Neural cell (in vitro differentiated cells): ENCODE results near the gene PSD2. TPM values are rescaled to one million over a fixed set of nuclear protein-coding genes. Genes with fewer than 3 reads are reported as not detected.

Experiments used
- H2AFZ ChIP-seq: fragments of 200-600, 300-800 bp; sonication (generic), shearing (Covaris generic); 2 replicates; pipeline ENCODE4 v1.6.0; 2014; ENCODE audit warnings: low read depth, mild to moderate bottlenecking, antibody characterized with exemption, low read length, moderate library complexity
- H3F3A ChIP-seq: fragments of 200-600 bp; shearing (Covaris generic); 2 replicates; pipeline ENCODE4 v1.6.1; 2016; ENCODE audit warnings: mild to moderate bottlenecking, moderate library complexity, mixed read lengths, antibody characterized with exemption, low read length; ENCODE audit not compliant: insufficient read depth, poor library complexity, severe bottlenecking
- H3K27ac ChIP-seq: fragments of 200-600, 300-800 bp; sonication (generic), shearing (Covaris generic); 2 replicates; pipeline ENCODE4 v1.5.1; 2014; ENCODE audit warnings: mild to moderate bottlenecking, low read length, moderate library complexity
- H3K27me3 ChIP-seq: fragments of 300-800, 200-600 bp; sonication (generic), shearing (Covaris generic); 2 replicates; pipeline ENCODE4 v1.6.0; 2014; ENCODE audit warnings: mild to moderate bottlenecking, low read depth, low read length, moderate library complexity; ENCODE audit not compliant: insufficient read depth
- H3K36me3 ChIP-seq: fragments of 300-800, 200-600 bp; sonication (generic), shearing (Covaris generic); 2 replicates; pipeline ENCODE4 v1.5.1; 2014; ENCODE audit warnings: mild to moderate bottlenecking, antibody characterized with exemption, low read length, moderate library complexity; ENCODE audit not compliant: insufficient read depth
- H3K4me2 ChIP-seq: fragments of 300-800, 200-600 bp; sonication (generic), shearing (Covaris generic); 2 replicates; pipeline ENCODE4 v1.6.0; 2014; ENCODE audit warnings: mild to moderate bottlenecking, low read length
- H3K4me3 ChIP-seq: fragments of 300-800, 200-600 bp; sonication (generic), shearing (Covaris generic); 2 replicates; pipeline ENCODE4 v1.5.1; 2014; ENCODE audit warnings: mild to moderate bottlenecking, low read length, moderate library complexity
- H3K79me2 ChIP-seq: fragments of 200-600 bp; shearing (Covaris generic); replicated peaks from 2 replicates; pipeline ENCODE4 v1.6.0; 2014; ENCODE audit warnings: mild to moderate bottlenecking, low read length, moderate library complexity; ENCODE audit not compliant: insufficient read depth
- H3K9ac ChIP-seq: fragments of 300-800, 200-600 bp; sonication (generic), shearing (Covaris generic); 2 replicates; pipeline ENCODE4 v1.6.1; 2016; ENCODE audit warnings: mild to moderate bottlenecking, low read length, mixed read lengths
- H3K9me2 ChIP-seq: fragments of 200-600 bp; shearing (Covaris generic); 2 replicates; pipeline ENCODE4 v1.6.1; 2016; ENCODE audit warnings: mild to moderate bottlenecking, low read length, mixed read lengths; ENCODE audit not compliant: insufficient read depth
- H3K9me3 ChIP-seq: fragments of 200-600, 300-800 bp; sonication (generic), shearing (Covaris generic); 2 replicates; pipeline ENCODE4 v1.6.1; 2016; ENCODE audit warnings: mild to moderate bottlenecking, mixed run types, low read length, moderate library complexity, mixed read lengths
- H4K20me1 ChIP-seq: fragments of 200-600 bp; shearing (Covaris generic); 2 replicates; pipeline ENCODE4 v1.6.1; 2016; ENCODE audit warnings: mild to moderate bottlenecking, mixed run types; ENCODE audit not compliant: insufficient read depth
- EZH2 ChIP-seq: fragments of 200-600, 300-800 bp; shearing (Covaris generic), sonication (generic); IDR thresholded peaks from 2 replicates; pipeline ENCODE4 v1.6.1; 2014; ENCODE audit warnings: antibody characterized with exemption, low read length, borderline replicate concordance, mild to moderate bottlenecking; ENCODE audit not compliant: insufficient read depth, poor library complexity, severe bottlenecking
- MXI1 ChIP-seq: fragments of 450-650 bp; conservative IDR thresholded peaks from 2 replicates; pipeline ENCODE4 v1.6.1; 2014; ENCODE audit warnings: antibody characterized with exemption, mild to moderate bottlenecking; ENCODE audit not compliant: poor library complexity, severe bottlenecking
- POLR2AphosphoS5 ChIP-seq: IDR thresholded peaks from 2 replicates; pipeline ENCODE4 v1.6.1; 2012
- RAD21 ChIP-seq: fragments of 450-650 bp; conservative IDR thresholded peaks from 2 replicates; pipeline ENCODE4 v1.6.1; 2014; ENCODE audit warnings: antibody characterized with exemption, mild to moderate bottlenecking, moderate library complexity
- SMC3 ChIP-seq: fragments of 450-650 bp; conservative IDR thresholded peaks from 2 replicates; pipeline ENCODE4 v1.6.1; 2014; ENCODE audit warnings: antibody characterized with exemption, mild to moderate bottlenecking, moderate library complexity; ENCODE audit not compliant: poor library complexity
- TAF1 ChIP-seq: IDR thresholded peaks from 2 replicates; pipeline ENCODE4 v1.6.1; 2012; ENCODE audit warnings: low read depth
- polyA minus RNA-seq: library from RNA; depleted of rRNA, polyadenylated mRNA; stranded (reverse); fragments of >200 nt; gene quantifications from 2 replicates; pipeline ENCODE4 v1.2.3, GENCODE V29; 2014
- polyA plus RNA-seq: library from polyadenylated mRNA; depleted of rRNA; stranded (reverse); fragments of >200 nt; gene quantifications from 2 replicates; pipeline ENCODE4 v1.2.3, GENCODE V29; 2014
- TF ChIP-seq, protein P1 (sequence below): fragments of 450-650 bp; IDR thresholded peaks from 2 replicates; pipeline ENCODE4 v1.5.1; 2014; ENCODE audit warnings: antibody characterized with exemption, mild to moderate bottlenecking, moderate library complexity; ENCODE audit not compliant: poor library complexity, severe bottlenecking
- TF ChIP-seq, protein P2 (sequence below): IDR thresholded peaks from 2 replicates; pipeline ENCODE4 v1.6.1; 2012; ENCODE audit warnings: borderline replicate concordance

Gene PSD2
- polyA plus RNA-seq (33.4 and 38.6 TPM in 2 replicates), polyA minus RNA-seq (47.7 and 49.2 TPM in 2 replicates)

DNA sequence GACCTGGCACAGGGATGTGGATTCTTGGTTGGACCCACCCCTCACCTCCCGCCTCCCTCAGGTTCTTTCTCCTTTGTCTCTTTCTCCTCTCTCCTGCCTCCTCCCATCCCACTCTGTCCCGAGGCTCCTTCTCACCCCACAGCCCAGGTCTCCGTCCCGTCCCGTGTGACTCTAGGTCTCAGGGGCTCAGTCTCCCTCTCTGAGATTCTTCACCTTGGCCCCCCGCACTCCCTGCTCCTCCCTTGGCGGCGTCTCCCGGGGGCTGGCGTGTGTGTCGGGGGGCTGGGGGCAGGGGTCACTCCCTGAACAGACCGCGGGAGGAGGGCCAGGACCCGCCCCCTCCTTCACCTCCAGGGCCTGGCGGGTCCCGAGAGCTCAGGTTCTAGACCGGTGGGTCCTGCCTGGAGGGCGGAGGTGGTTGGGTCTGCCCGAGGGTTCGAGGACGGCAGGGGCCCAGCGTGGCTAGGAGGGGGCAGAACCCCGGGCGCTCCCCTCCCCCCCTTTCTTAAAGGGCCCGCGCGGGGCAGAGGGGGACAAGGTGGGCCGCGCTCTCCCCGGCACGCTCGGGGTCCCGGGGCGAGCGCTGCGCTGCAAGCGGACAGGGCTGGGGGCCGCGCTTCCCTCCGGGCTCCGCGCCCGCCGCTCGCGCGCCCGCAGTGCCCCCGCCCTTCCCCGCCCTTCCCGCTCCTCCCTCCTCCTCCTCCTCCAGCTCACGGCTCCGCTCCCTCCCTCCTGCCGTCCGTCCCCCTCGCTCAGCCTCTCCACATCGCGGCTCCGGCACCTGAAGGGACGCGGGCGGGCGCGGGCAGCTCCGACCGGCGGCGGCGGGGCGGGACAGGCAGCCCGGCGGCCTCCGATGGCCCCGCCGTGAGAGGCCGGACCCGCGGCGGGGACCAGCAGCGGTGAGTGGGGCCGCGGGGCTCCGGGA lies at the start of gene PSD2:
PSD2 (plus strand) TSS at position 735 of the 928 bp plus-strand sequence. CDS start 13,633 bp downstream, outside the sequence.
- peak within 1 kb of the TSS; percentile 91 for H3K9ac ChIP-seq
- H3K4me2 ChIP-seq, result peak within 1 kb of the TSS; percentile 74
- peak within 1 kb of the TSS; percentile 85 for H3K27ac ChIP-seq

DNA sequence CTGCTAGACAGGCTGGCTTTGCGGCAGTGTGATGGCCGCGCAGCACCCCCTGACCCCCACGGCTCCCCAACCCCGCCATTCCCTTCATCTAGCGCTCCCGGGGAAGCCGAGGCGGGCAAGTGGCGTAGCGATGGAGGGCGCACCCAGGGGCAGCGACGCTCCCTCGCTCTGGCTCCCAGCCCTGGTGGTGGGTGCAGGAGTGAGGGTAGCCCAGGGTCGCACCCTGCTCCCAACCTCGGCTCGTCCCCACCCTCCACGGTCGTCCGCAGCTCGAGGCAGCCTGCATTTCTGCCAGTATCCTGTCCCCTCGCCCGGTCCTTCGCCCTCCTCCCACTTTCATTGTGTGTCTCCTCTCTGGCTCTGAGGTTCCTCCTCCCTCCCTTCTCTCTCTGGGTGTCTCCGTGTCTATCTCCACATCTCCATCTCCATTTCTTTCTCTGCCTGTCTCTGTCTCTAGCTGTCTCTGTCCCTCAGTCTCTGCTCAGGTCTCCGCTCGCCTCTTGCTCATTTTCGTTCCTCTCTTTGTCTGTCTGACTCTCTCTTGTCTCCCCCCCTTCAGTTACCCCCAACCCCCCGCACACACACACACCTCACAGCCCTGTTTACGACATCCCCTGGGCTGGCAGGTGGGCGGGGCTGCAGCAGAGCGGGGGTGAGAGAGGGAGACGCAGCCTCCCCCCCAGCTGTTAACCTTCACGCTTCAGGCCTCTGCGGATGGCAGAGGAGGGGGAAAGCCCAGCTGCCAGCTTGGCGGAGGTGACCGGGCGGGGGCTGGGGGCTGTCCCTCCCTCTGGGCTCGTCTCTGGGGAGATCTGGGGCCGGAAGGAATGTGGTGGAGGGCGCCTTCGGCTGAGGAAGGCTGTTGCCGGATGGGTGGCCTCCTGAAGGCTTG lies 48.7 kb upstream of the PSD2 start:
- Histone ChIP-seq H3K27ac (peak overlapping the region; percentile 33), H3K27me3 (peaks cover 30% of the 10 kb centered on the region), H3F3A (no peaks in the 10 kb centered on the region), H3K9me2 (no peaks in the 10 kb centered on the region), H3K9ac (peak overlapping the region; percentile 38), H3K4me2 (peak overlapping the region; percentile 37), H3K79me2 (no peaks in the 10 kb centered on the region), H3K9me3 (no peaks in the 10 kb centered on the region), H3K36me3 (no peaks in the 10 kb centered on the region), H2AFZ (no peak overlapping the region), H4K20me1 (no peaks in the 10 kb centered on the region), H3K4me3 (peak overlapping the region; percentile 59)
- no peak for TF ChIP-seq POLR2AphosphoS5
- peak; percentile 33 for TF ChIP-seq EZH2

More for the DNA sequence above, at the start of gene PSD2:
- Histone ChIP-seq H3K36me3 (no peaks in the 10 kb centered on the region), H2AFZ (peak within 1 kb of the TSS; percentile 69), H4K20me1 (no peaks in the 10 kb centered on the region), H3F3A (no peaks in the 10 kb centered on the region), H3K4me3 (peak within 1 kb of the TSS; percentile 97), H3K9me3 (no peaks in the 10 kb centered on the region), H3K79me2 (peaks cover 34% of the 10 kb centered on the region), H3K27me3 (peaks cover 20% of the 10 kb centered on the region), H3K9me2 (no peaks in the 10 kb centered on the region)
- TF ChIP-seq POLR2AphosphoS5 (peak; percentile 76), SMC3 (no peak), RAD21 (no peak)
- TF ChIP-seq, protein P1, sequence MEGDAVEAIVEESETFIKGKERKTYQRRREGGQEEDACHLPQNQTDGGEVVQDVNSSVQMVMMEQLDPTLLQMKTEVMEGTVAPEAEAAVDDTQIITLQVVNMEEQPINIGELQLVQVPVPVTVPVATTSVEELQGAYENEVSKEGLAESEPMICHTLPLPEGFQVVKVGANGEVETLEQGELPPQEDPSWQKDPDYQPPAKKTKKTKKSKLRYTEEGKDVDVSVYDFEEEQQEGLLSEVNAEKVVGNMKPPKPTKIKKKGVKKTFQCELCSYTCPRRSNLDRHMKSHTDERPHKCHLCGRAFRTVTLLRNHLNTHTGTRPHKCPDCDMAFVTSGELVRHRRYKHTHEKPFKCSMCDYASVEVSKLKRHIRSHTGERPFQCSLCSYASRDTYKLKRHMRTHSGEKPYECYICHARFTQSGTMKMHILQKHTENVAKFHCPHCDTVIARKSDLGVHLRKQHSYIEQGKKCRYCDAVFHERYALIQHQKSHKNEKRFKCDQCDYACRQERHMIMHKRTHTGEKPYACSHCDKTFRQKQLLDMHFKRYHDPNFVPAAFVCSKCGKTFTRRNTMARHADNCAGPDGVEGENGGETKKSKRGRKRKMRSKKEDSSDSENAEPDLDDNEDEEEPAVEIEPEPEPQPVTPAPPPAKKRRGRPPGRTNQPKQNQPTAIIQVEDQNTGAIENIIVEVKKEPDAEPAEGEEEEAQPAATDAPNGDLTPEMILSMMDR, result no peak

DNA sequence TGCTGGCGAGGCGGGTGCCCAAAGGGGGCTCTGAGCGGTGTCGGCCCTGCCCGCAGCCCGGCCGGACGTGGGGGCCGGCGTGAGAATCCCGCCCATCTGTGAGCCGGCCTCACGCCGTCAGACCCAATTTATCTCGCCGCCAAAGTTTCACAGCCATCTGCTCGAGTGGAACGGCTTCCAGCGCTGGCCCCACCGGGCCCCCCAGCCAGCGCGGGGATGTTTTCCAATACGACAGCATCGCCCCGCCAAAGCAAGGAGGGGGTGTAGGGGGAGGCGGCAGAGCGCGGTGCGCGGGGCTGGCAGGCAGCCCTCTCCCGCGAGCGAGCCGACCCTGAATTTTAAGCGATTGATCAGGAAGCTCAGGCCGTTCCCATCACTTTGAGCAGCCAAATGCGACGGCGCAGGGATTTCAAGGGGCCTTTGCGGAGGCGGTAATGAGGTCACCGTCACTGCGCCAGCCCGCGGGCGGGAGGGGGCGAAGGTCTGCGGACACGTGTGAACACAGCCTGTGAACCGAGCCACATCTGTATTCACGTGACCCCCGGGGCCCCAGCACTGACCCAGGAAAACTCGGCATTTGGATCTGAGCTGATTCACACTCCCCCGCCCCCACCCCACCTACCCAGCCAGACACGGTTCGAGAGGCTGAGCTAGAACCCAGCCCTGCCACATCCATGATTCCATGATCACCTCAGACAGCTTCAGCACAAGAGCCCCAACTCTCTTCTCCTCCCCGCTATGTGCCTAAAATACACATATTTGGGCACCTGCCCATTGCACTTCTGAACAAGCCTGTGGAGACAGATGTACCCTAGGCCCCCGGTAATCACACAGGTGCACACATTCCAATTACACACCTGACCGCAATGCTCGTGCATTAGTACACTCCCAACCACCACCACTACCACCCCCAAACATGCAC lies 47.8 kb upstream of the PSD2 start:
- TF ChIP-seq TAF1 (no peak), MXI1 (no peak), POLR2AphosphoS5 (peak; percentile 10)
- TF ChIP-seq, protein P2, sequence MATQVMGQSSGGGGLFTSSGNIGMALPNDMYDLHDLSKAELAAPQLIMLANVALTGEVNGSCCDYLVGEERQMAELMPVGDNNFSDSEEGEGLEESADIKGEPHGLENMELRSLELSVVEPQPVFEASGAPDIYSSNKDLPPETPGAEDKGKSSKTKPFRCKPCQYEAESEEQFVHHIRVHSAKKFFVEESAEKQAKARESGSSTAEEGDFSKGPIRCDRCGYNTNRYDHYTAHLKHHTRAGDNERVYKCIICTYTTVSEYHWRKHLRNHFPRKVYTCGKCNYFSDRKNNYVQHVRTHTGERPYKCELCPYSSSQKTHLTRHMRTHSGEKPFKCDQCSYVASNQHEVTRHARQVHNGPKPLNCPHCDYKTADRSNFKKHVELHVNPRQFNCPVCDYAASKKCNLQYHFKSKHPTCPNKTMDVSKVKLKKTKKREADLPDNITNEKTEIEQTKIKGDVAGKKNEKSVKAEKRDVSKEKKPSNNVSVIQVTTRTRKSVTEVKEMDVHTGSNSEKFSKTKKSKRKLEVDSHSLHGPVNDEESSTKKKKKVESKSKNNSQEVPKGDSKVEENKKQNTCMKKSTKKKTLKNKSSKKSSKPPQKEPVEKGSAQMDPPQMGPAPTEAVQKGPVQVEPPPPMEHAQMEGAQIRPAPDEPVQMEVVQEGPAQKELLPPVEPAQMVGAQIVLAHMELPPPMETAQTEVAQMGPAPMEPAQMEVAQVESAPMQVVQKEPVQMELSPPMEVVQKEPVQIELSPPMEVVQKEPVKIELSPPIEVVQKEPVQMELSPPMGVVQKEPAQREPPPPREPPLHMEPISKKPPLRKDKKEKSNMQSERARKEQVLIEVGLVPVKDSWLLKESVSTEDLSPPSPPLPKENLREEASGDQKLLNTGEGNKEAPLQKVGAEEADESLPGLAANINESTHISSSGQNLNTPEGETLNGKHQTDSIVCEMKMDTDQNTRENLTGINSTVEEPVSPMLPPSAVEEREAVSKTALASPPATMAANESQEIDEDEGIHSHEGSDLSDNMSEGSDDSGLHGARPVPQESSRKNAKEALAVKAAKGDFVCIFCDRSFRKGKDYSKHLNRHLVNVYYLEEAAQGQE, result no peak
- Histone ChIP-seq H3F3A (no peaks in the 10 kb centered on the region), H3K9me3 (no peaks in the 10 kb centered on the region), H4K20me1 (no peaks in the 10 kb centered on the region), H3K9me2 (no peaks in the 10 kb centered on the region), H3K27me3 (peaks cover 30% of the 10 kb centered on the region), H3K27ac (peak overlapping the region; percentile 30), H3K36me3 (no peaks in the 10 kb centered on the region), H3K4me3 (peak overlapping the region; percentile 59), H3K4me2 (peak overlapping the region; percentile 37), H3K9ac (peak overlapping the region; percentile 38), H2AFZ (no peak overlapping the region), H3K79me2 (no peaks in the 10 kb centered on the region)
